ENCODE results near the gene BTG2. TPM values are rescaled to one million over a fixed set of nuclear protein-coding genes. Genes with fewer than 3 reads are reported as not detected.

The BTG2 gene
- total RNA-seq, 2 donors from 2014 or later: 132 to 254 TPM

DNA sequence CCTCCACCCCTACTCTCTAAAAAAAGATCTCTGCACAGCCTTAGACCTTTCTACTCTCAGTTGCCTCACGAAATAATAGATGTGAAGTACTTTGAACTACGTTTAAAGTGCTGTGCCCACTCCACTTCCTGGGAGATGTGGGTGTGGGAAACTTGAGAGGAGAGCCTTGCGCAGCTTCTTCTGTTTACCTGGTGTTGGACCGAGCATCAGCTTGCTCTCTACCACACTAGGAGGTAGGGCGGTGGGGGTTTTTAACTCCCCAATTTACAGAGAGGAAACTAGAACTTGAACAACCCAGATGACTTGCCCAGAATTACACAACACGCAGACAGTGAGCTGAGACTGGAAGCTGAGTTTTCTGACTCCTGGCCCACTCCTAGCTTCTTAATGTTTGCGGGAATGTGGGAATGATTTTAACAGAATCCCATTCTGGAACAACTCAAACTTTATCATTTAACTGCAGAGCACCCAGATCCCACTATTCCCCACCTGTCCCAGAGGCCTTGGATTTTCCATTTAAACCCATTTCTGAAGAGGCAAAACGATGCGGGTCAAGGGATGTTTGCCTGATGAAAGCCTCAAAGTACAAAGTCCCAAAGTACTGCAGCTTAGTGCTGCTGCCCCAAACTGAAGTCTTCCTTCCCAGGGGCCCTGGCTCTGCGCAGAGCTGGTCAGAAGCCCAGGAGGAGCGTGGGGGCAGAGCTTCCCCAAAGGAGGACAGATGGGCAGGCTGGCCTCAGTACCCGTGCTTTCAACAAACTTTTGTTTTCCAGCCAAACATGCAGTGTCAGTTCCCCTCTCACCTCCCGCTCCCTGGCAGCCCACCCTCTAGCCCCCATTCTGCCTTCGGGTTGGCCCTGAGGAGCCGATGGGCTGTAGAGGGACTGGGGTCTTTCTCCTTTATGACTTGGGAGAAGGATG, 19.0 kb downstream of the BTG2 start:
- Histone ChIP-seq H3K27me3 (no peaks in the 10 kb centered on the region), H3K4me1 (peaks cover 0 to 80% of the 10 kb centered on the region in 2 donors), H3K4me3 (no peak overlapping the region), H3K9me3 (no peaks in the 10 kb centered on the region), H3K36me3 (no peaks in the 10 kb centered on the region), H3K27ac (peak overlapping the region; percentile 85 to 96)
- TF ChIP-seq CTCF (IDR thresholded peaks at IDR 0.05): no peak
- DNase-seq (ENCODE audit: low spot score): no peak

DNA sequence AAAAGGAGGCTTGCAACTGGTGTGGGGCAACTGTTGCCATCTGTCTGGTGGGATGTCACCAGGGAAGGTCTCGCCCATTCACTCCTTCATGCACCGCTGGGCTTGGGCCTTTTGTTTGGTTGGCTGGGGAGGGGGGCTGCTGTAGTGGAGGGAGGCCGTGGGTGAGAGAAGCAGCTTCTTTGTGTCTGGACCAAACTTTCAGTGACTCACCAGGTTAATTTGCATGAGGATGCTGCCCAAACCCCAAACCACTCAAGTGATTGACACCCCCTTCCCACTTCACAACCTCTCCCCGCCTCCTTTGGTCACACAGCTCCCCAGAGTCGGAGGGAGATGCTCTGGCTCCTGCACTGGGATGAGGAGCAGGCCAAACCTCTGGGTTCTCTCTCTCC, 19.7 kb downstream of the BTG2 start:
- H3K4me3 ChIP-seq: no peak overlapping the region
- peaks cover 0 to 79% of the 10 kb centered on the region in 2 donors for H3K4me1 ChIP-seq
- peak overlapping the region; percentile 85 to 96 for H3K27ac ChIP-seq
- no peaks in the 10 kb centered on the region for H3K36me3 ChIP-seq
- no peaks in the 10 kb centered on the region for H3K9me3 ChIP-seq
- H3K27me3 ChIP-seq: no peaks in the 10 kb centered on the region
- TF ChIP-seq CTCF (IDR thresholded peaks at IDR 0.05): no peak
- DNase-seq (ENCODE audit: low spot score): no peak

DNA sequence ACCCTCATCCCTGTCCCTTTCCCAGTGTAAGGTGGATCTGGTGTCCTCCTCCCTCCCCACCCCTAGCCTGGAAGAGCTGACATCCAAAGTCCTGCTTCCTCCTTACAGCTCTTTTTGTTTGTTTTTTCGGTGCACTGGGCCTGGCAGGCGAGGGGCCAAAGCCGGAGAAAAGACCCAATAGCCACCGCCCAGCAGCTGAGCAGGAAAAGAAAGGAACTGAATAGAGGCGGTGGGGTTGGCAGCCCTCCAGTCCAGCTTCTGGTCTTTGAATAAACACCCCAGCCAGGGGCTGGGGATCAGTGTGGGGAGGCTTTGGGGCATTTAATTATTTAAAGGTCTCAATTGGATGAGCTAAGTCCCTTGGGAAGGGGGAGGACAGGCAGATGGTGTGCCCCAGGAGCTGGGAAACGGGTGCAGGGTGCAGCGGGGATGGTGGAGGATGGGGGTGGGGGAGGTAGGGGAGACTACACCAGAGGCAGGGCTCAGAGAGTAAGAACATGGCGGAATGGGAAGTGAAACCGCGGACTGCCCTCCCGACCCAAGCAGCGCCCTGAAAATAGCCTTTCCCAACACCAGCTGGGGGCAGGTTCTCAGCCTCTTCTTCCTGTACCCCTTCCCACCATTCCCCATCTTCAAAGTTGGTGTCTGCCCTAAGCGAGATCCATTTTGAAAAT, 20.2 kb downstream of the BTG2 start:
- peak; percentile 85 for DNase-seq (ENCODE audit: low spot score)
- H3K27me3 ChIP-seq: no peaks in the 10 kb centered on the region
- peaks cover 0 to 74% of the 10 kb centered on the region in 2 donors for H3K4me1 ChIP-seq
- no peak overlapping the region for H3K4me3 ChIP-seq
- no peaks in the 10 kb centered on the region for H3K36me3 ChIP-seq
- H3K9me3 ChIP-seq: no peaks in the 10 kb centered on the region
- TF ChIP-seq CTCF (IDR thresholded peaks at IDR 0.05): no peak
- peak overlapping the region; percentile 85 to 96 for H3K27ac ChIP-seq

- H3K27me3 ChIP-seq: no peaks in the 10 kb centered on the region
- no peaks in the 10 kb centered on the region for H3K36me3 ChIP-seq
- peak overlapping the region; percentile 85 to 96 for H3K27ac ChIP-seq
- DNase-seq (ENCODE audit: low spot score): peak; percentile 96
- peaks cover 0 to 59% of the 10 kb centered on the region in 2 donors for H3K4me1 ChIP-seq
- TF ChIP-seq CTCF (IDR thresholded peaks at IDR 0.05): no peak
- H3K9me3 ChIP-seq: no peaks in the 10 kb centered on the region
- peak overlapping the region; percentile 38 to 57 for H3K4me3 ChIP-seq
These were observed 21.7 kb downstream of the BTG2 start for GRCh38 chr1:203326830-203327683.

- peak; percentile 21 to 66 for TF ChIP-seq CTCF (IDR thresholded peaks at IDR 0.05)
- DNase-seq (ENCODE audit: low spot score): peak; percentile 79
- peaks cover 0 to 51% of the 10 kb centered on the region in 2 donors for H3K4me1 ChIP-seq
These were observed 22.6 kb downstream of the BTG2 start for GRCh38 chr1:203327684-203328457.

More at GRCh38 chr1:203327684-203328457, 22.6 kb downstream of the BTG2 start:
- Histone ChIP-seq H3K36me3 (no peaks in the 10 kb centered on the region), H3K9me3 (no peaks in the 10 kb centered on the region), H3K27me3 (no peaks in the 10 kb centered on the region), H3K27ac (peak overlapping the region; percentile 85 to 96), H3K4me3 (peak overlapping the region; percentile 38 to 57)
